Activated B cell treated with CpG ODN at 0.5 μM for 24 hours (primary cell): Measurements from ENCODE around the gene TMEM169. TPM values are rescaled to one million over a fixed set of nuclear protein-coding genes. Genes with fewer than 3 reads are reported as not detected.

Source experiments
- ATAC-seq: fragments of 200-7000 bp; cut with Tn5 transposase; one replicate; pipeline ENCODE4 v1.10.0; 2021; ENCODE audit warnings: low read depth, mild to moderate bottlenecking, moderate library complexity
- CTCF ChIA-PET: fragments of 350-600 bp; sonication (Branson Sonifier 250); formaldehyde crosslinking; loops from one replicate; lab custom pipeline; 2021; ENCODE audit warnings: antibody characterized with exemption; lab: Charles Lee
- POLR2A ChIA-PET: fragments of 350-600 bp; sonication (Branson Sonifier 250); formaldehyde crosslinking; loops from one replicate; lab custom pipeline; 2021; ENCODE audit warnings: antibody characterized with exemption; lab: Charles Lee
- DNase-seq: peaks from one replicate; pipeline ENCODE4 v3.0.0; 2022
- H3K27ac Mint-ChIP-seq: one replicate; pipeline ENCODE4 v1.8.0; 2020; ENCODE audit warnings: mixed read lengths
- H3K27me3 Mint-ChIP-seq: one replicate; pipeline ENCODE4 v1.8.0; 2021; ENCODE audit warnings: mixed read lengths
- H3K36me3 Mint-ChIP-seq: one replicate; pipeline ENCODE4 v1.8.0; 2021; ENCODE audit warnings: low read depth, mixed read lengths
- H3K4me1 Mint-ChIP-seq: one replicate; pipeline ENCODE4 v1.8.0; 2021; ENCODE audit warnings: mixed read lengths
- H3K4me3 Mint-ChIP-seq: one replicate; pipeline ENCODE4 v1.8.0; 2020; ENCODE audit warnings: mild to moderate bottlenecking, mixed read lengths
- H3K9me3 Mint-ChIP-seq: one replicate; pipeline ENCODE4 v1.8.0; 2020; ENCODE audit warnings: mixed read lengths
- intact Hi-C: fragments of 100-400 bp; cut with micrococcal nuclease; formaldehyde crosslinking; loops from one replicate; pipeline ENCODE4 v1.15.1; 2024
- total RNA-seq: library from RNA; stranded (reverse); gene quantifications from 2 replicates; pipeline ENCODE4 v1.2.3, GENCODE V29; 2022
- TF ChIP-seq, protein P1 (sequence below): fragments of 200-600 bp; IDR thresholded peaks from one replicate; pipeline ENCODE4 v1.8.0; 2022; ENCODE audit warnings: antibody characterized with exemption, mild to moderate bottlenecking

TMEM169 gene
- total RNA-seq, 1 donor from 2014 or later: 0.40 TPM

DNA sequence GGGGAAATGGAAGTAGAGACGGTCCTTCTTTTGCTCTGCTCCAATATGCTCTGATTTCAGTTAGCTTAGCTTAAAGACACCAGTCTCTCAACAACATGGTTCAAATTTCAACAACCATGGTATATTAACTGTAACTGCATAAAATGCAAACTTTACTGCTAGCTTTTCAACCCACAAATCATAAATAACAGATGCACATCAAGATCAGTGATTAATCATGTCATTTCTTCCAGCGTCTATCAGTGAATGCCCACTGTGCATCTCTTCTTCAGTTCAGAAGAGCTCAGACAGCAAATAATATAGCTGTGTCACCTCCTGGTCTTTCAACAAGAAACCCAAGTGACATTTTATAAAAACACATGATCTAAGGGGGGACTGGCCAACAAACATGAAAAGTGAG is 12.7 kb upstream of the TMEM169 start:
- H3K27me3 Mint-ChIP-seq: no peaks in the 10 kb centered on the region
- H3K4me1 Mint-ChIP-seq: peaks cover 4% of the 10 kb centered on the region
- intact Hi-C loops: no loop called here
- H3K9me3 Mint-ChIP-seq: no peaks in the 10 kb centered on the region
- DNase-seq: no peak
- CTCF ChIA-PET: interaction anchor here (1.1 kb wide), 1 partner anchor 41 kb away, joined by 3 read pairs; no protein-coding TSS in a partner anchor
- no peak overlapping the region for H3K27ac Mint-ChIP-seq
- ATAC-seq: no peak
- H3K4me3 Mint-ChIP-seq: no peak overlapping the region
- TF ChIP-seq, protein P1, sequence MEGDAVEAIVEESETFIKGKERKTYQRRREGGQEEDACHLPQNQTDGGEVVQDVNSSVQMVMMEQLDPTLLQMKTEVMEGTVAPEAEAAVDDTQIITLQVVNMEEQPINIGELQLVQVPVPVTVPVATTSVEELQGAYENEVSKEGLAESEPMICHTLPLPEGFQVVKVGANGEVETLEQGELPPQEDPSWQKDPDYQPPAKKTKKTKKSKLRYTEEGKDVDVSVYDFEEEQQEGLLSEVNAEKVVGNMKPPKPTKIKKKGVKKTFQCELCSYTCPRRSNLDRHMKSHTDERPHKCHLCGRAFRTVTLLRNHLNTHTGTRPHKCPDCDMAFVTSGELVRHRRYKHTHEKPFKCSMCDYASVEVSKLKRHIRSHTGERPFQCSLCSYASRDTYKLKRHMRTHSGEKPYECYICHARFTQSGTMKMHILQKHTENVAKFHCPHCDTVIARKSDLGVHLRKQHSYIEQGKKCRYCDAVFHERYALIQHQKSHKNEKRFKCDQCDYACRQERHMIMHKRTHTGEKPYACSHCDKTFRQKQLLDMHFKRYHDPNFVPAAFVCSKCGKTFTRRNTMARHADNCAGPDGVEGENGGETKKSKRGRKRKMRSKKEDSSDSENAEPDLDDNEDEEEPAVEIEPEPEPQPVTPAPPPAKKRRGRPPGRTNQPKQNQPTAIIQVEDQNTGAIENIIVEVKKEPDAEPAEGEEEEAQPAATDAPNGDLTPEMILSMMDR: no peak
- H3K36me3 Mint-ChIP-seq: peaks cover 13% of the 10 kb centered on the region
- POLR2A ChIA-PET: no interaction called here

DNA sequence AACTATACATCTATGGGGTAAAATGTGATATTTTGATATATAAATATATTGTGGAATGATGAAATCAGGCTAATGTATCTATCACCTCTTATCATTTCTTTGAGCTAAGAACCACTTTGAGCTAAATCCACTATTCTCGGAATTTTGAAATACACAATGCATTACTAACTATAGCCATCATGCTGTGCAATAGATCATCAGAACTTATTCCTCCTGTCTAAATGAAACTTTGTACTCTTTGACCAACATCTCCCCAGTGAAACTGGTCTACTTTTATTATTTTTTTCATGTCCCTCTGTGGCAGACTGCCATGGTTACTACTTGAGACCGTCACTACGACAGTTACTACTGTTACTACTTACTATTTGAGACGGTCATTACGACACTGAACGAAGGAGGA is 11.5 kb upstream of the TMEM169 start:
- intact Hi-C loops: no loop called here
- DNase-seq: no peak
- Mint-ChIP-seq H3K4me3 (no peak overlapping the region), H3K4me1 (peaks cover 11% of the 10 kb centered on the region), H3K9me3 (no peaks in the 10 kb centered on the region), H3K27ac (no peak overlapping the region), H3K27me3 (no peaks in the 10 kb centered on the region), H3K36me3 (peaks cover 19% of the 10 kb centered on the region)
- ChIA-PET POLR2A (interaction anchor here (0.6 kb wide), 1 partner anchor 39 kb away, joined by 3 read pairs; the partner anchor contains the start of gene XRCC5), CTCF (interaction anchor here (1.1 kb wide), 2 partner anchors 12 to 40 kb away, joined by 3 read pairs; no protein-coding TSS in a partner anchor)
- ATAC-seq: no peak
- TF ChIP-seq, protein P1: no peak

DNA sequence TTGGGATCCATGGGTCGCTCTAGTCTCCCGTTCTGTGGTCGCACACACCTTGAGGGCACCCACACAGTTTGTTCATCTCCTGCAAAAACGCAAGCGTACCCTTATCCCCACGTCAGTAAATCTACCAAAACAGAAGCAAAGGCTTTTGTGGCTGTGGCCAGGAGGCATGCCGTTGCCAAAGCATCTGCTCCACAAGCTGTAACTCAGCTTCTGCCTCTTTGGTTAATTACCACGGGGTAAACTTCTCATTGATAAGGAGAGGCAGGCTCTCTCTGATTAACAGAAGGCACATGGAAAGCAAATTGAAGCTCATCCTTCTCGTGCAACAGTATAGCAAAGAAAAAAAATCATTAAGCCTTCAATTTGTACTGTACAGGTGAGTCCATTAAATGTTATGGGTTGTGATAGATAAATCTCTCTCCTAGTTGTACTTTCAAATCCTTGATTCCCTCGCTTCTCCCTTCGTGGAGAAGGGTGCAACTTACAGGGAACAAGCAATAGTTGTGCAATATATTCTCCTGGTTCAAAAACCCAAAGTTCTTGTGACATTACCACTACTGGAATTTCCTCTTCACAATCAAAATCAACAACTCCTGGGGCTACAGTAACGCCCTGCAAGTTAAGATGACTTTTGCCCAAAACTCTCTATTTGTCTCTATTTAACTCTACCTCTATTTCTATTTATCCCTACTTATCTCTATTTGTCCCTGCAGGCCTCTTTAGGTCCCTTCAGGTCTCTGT is 10.4 kb upstream of the TMEM169 start:
- Mint-ChIP-seq H3K27ac (no peak overlapping the region), H3K4me1 (peaks cover 11% of the 10 kb centered on the region), H3K9me3 (no peaks in the 10 kb centered on the region), H3K36me3 (peaks cover 20% of the 10 kb centered on the region), H3K27me3 (no peaks in the 10 kb centered on the region), H3K4me3 (no peak overlapping the region)
- ATAC-seq (no peak), DNase-seq (no peak)
- ChIA-PET POLR2A (no interaction called here), CTCF (no interaction called here)
- intact Hi-C loops: no loop called here
- TF ChIP-seq, protein P1: no peak

DNA sequence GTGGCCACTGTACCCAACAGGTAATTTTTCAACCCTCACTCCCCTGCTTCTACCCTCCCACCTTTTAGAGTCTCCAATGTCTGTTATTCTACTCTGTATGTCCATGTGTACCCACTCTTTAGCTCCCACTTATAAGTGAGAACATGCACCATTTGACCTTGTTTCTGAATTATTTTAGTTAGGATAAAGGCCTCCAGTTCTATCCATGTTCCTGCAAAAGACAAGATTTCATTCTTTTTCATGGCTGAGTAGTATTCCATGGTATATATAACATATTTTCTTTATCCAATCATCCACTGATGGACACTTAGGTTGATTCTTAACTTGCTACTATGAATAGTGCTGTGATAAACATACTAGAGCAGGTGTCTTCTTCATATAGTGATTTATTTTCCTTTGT is 9.2 kb upstream of the TMEM169 start:
- Mint-ChIP-seq H3K27ac (no peak overlapping the region), H3K36me3 (peaks cover 19% of the 10 kb centered on the region), H3K4me1 (peaks cover 11% of the 10 kb centered on the region), H3K4me3 (no peak overlapping the region), H3K27me3 (no peaks in the 10 kb centered on the region), H3K9me3 (no peaks in the 10 kb centered on the region)
- intact Hi-C loops: no loop called here
- ChIA-PET POLR2A (no interaction called here), CTCF (no interaction called here)
- DNase-seq (no peak), ATAC-seq (no peak)
- TF ChIP-seq, protein P1: no peak

GRCh38 chr2:216073773-216074172 is 7.9 kb upstream of the TMEM169 start:
- ChIA-PET CTCF (no interaction called here), POLR2A (no interaction called here)
- DNase-seq: no peak
- intact Hi-C loops: no loop called here
- Mint-ChIP-seq H3K27me3 (no peaks in the 10 kb centered on the region), H3K4me1 (peaks cover 11% of the 10 kb centered on the region), H3K36me3 (peaks cover 19% of the 10 kb centered on the region), H3K4me3 (no peak overlapping the region), H3K9me3 (no peaks in the 10 kb centered on the region), H3K27ac (no peak overlapping the region)
- no peak for ATAC-seq
- TF ChIP-seq, protein P1: no peak
